ENCODE data around the gene WNT1.

WNT1 gene

GRCh38 chr12:48960834-48961233 lies 17.3 kb upstream of the WNT1 start:
- DNase-seq (ENCODE audit: low read depth) = no peak
- H3K4me3 ChIP-seq (ENCODE audit: low read length) = no peak overlapping the region
- TF ChIP-seq CTCF (conservative IDR thresholded peaks at IDR 0.05; ENCODE audit: low read length) = no peak

- no peak for TF ChIP-seq CTCF (conservative IDR thresholded peaks at IDR 0.05; ENCODE audit: low read length)
- no peak overlapping the region for H3K4me3 ChIP-seq (ENCODE audit: low read length)
- DNase-seq (ENCODE audit: low read depth) = no peak
Measured at GRCh38 chr12:48961331-48961730, 16.8 kb upstream of the WNT1 start.

- TF ChIP-seq CTCF (conservative IDR thresholded peaks at IDR 0.05; ENCODE audit: low read length) = no peak
- no peak overlapping the region for H3K4me3 ChIP-seq (ENCODE audit: low read length)
- no peak for DNase-seq (ENCODE audit: low read depth)
Measured at GRCh38 chr12:48961801-48962200, 16.3 kb upstream of the WNT1 start.

- TF ChIP-seq CTCF (conservative IDR thresholded peaks at IDR 0.05; ENCODE audit: low read length) = peak; percentile 54
- peak; percentile 33 for DNase-seq (ENCODE audit: low read depth)
- H3K4me3 ChIP-seq (ENCODE audit: low read length) = no peak overlapping the region
Measured at GRCh38 chr12:48965298-48965838, 12.8 kb upstream of the WNT1 start.

GRCh38 chr12:48966177-48966895 lies 11.8 kb upstream of the WNT1 start:
- no peak for DNase-seq (ENCODE audit: low read depth)
- no peak for TF ChIP-seq CTCF (conservative IDR thresholded peaks at IDR 0.05; ENCODE audit: low read length)
- no peak overlapping the region for H3K4me3 ChIP-seq (ENCODE audit: low read length)

GRCh38 chr12:48967991-48968390 lies 10.1 kb upstream of the WNT1 start:
- H3K4me3 ChIP-seq (ENCODE audit: low read length) = no peak overlapping the region
- DNase-seq (ENCODE audit: low read depth) = no peak
- no peak for TF ChIP-seq CTCF (conservative IDR thresholded peaks at IDR 0.05; ENCODE audit: low read length)

GRCh38 chr12:48968467-48968866 lies 9.7 kb upstream of the WNT1 start:
- TF ChIP-seq CTCF (conservative IDR thresholded peaks at IDR 0.05; ENCODE audit: low read length) = no peak
- no peak for DNase-seq (ENCODE audit: low read depth)
- no peak overlapping the region for H3K4me3 ChIP-seq (ENCODE audit: low read length)
